ENCODE measurements around the gene PRSS58. TPM values are rescaled to one million over a fixed set of nuclear protein-coding genes. Genes with fewer than 3 reads are reported as not detected.

The PRSS58 gene, protein sequence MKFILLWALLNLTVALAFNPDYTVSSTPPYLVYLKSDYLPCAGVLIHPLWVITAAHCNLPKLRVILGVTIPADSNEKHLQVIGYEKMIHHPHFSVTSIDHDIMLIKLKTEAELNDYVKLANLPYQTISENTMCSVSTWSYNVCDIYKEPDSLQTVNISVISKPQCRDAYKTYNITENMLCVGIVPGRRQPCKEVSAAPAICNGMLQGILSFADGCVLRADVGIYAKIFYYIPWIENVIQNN
- not detected for total RNA-seq

DNA sequence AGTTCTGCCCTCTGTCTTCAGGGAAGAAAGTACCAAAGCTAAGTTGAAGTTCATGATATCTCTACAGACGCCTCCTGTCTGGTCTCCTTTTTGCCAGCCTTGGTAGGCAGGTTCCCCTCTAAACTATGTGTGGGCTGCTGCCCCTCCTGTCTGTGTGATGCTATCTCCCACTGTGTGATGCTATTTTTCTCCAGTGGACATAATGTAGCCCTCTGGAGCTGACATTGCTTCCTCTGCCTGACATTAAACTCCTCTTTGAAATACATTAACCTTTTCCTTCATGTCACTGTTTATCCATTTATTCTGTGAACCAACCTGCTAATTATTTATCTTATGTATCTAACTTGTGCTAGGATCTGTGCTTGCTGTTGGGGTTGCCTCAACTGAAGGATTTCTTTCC, at the start of gene PRSS58:
PRSS58 (minus strand) TSS at position 101 of the 400 bp plus-strand sequence. CDS start 351 bp downstream, outside the sequence.
- ChIA-PET CTCF (no interaction called here), POLR2A (no interaction called here)

DNA sequence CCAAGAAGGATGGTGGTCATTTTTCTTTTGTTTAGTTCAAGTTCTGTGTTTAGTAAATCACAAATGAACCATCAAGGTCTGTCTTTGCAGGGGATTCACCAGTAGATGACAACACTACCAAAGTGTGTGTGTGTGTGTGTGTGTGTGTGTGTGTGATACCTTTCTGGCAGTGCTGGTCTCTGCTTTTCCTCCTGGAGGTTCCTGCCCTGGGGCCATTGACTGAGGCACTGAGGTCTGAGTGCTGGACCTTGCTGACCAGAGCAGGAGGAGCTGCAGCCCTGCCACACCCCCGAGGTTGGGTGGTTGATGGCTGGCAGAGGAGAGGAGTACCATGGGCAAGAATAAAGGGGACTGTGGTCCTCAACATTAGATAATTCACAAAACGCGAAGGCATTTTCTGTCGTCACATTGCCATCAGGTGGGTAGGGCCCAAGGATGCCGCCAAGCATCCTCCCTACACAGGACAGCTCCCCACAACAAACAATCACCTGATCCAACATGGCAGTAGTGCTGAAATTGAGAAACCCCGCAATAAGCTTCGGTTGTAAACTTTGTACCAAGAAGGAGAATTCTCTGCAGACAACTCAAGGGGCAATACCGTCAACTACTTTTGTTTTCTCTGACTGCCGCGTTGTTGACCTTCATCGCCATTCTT, 49.5 kb upstream of the PRSS58 start:
- ChIA-PET CTCF (no interaction called here), POLR2A (no interaction called here)

DNA sequence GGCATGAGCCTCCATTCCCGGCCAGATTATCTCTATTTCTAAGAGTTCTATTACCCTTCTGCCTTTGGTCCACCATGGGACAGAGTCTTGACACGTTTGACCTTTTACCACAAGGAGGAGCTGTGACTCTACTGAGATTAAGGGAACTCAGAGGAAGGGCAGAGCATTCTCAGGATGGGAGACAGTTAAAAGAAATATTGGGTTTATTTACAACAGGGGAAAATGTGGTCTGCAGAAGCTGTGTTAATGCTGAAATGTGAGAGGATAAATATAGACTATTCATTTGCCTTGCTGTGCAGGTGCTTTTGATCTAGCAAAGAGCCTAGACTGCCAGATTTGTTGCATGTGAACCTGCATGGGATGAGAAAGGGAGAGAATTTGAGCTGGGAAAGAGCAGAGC, 45.8 kb upstream of the PRSS58 start:
- ChIA-PET CTCF (interaction anchor here (0.6 to 3.3 kb wide), 11 partner anchors 9 to 597 kb away, joined by 3 to 17 read pairs (median 3); no protein-coding TSS in a partner anchor), POLR2A (no interaction called here)

DNA sequence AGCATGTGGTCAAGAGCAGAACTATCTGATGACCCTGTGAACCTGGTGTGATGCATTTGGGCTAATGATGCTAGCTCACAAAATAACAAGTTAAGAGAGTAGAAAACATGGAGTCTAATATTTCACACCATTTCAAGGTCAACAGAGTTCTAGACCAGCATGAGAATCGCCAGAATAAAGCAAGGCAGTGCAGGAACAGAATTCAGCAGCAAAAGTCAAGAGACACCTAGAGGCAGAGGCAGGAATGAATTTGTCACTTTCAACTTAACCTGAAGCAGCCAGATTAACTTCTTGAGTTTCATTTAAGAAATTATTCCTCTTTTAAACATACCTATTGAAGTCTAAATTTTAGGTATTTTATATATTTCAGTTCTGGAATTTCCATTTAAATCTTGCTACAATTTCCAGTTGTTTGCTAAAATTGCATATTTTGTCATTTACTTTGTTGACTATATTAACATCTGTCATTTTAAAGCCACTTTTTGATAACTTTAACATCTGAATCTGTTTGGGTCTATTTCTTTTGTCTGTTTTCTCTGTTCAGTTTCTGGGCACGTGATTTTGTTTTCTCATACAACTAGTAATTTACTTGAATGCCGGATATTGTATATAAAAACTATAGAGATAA, 44.2 kb upstream of the PRSS58 start:
- ChIA-PET POLR2A (no interaction called here), CTCF (interaction anchor here (0.8 to 3.3 kb wide), 7 partner anchors 18 to 327 kb away, joined by 3 to 17 read pairs (median 4); no protein-coding TSS in a partner anchor)

DNA sequence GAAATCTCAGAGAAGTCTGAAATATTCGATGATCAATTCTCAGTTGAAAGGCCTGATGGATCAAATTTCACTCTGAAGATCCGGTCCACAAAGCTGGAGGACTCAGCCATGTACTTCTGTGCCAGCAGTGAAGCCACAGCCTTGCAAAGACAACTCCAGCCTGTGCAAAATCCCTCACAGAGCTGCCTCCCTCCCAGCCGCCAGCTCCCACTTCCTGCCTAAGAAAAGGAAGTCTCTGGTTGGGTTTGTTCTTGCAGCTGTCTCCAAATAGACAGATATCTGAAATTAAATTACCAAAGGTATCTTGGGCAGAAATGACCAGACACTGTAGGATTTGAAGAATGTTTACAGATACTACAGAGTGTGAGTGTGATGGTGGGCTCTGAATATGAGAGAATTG, 43.4 kb upstream of the PRSS58 start:
- POLR2A ChIA-PET = no interaction called here
- CTCF ChIA-PET = interaction anchor here (1.0 to 3.3 kb wide), 2 partner anchors 31 to 326 kb away, joined by 3 to 17 read pairs; no protein-coding TSS in a partner anchor

DNA sequence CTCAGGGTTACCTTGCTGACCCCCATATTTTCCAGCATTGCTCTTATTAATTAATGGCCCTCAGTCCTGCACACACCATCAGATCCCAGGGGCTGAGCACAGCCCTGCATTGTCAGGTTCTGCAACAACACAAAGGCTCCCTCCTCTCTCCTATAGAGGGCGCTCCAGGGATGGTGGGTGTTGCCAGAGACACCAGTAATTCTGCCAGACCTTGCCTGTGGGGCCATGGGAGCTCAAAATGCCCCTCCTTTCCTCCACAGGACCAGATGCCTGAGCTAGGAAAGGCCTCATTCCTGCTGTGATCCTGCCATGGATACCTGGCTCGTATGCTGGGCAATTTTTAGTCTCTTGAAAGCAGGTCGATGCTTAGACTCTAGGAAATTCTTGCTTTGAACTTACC, 42.8 kb upstream of the PRSS58 start:
- POLR2A ChIA-PET = no interaction called here
- CTCF ChIA-PET = interaction anchor here (1.0 kb wide), 1 partner anchor 30 kb away, joined by 3 read pairs; no protein-coding TSS in a partner anchor

DNA sequence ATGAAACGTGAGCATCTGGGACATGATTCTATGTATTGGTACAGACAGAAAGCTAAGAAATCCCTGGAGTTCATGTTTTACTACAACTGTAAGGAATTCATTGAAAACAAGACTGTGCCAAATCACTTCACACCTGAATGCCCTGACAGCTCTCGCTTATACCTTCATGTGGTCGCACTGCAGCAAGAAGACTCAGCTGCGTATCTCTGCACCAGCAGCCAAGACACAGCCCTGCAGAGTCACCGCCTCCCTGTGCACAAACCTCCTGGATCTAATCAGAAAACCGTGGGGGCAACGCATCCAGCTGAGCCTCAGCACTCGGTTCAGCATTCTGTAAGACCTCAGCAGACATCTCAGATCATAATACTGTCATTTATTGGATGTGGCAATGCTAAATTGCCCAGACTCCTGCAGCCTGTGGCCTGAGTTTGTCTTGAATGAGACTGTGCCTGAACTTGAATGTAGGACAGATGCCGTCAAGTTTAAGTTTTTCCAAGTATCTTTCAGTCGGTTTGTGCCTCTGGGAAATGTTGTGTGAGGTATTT, 41.5 kb upstream of the PRSS58 start:
- ChIA-PET POLR2A (no interaction called here), CTCF (no interaction called here)

DNA sequence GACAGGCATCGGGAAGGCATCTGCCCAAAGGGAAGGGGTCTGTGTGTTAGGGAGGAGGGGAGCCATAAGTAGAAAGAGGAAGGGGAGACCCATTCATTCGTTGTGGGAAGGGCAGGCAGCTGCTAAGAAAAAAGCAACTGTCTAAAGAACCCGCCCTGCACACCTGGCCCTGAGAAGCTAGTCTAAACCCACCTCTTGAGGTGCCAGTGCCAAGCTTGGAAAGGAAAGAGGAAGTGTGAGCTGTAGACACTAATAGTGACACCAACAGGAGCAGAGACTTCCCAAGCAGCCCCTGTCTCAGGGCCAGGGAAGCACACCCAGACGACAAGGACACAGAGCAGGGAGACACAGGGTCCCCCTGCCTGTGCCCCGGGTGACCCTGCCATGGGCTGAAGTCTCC, 40.8 kb upstream of the PRSS58 start:
- ChIA-PET POLR2A (no interaction called here), CTCF (no interaction called here)

DNA sequence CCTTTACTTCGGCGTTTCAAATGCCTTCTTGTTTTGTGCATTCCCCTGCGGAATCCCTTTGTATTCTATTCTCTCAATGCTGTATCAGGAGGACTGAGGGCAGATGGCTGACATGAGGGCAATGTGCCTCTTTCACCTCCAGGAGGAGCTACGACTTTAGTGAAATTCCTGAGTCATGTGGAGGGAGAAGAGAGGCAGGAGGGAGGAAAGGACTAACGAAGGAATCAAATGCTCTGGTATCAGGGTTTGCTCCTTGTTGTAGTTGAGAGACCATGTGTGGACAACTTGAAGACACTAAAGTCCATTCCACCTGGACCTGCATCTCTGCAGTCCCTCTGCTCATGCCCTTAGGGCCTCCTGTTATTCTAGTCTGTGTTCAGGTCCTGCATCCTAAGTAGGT, 40.2 kb upstream of the PRSS58 start:
- ChIA-PET CTCF (no interaction called here), POLR2A (no interaction called here)

DNA sequence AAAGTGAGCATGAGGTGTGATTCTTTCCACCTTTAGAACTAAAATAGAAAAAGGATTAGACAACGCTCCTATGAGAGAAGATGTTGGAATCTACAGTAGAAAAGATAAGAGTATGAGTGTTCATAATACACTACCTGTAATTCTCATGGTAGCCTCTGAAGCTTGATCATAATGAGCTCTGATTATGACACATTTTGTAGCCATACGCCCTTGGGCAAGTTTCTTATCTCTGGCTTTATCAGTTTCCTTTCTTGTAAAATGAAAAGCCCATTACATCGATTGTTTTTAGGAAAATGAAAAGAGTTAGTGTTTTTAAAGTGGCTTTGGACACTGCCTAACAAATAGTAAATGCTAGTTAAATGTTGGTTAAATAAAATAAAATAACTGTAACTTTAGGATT, 22.4 kb upstream of the PRSS58 start:
- POLR2A ChIA-PET = no interaction called here

DNA sequence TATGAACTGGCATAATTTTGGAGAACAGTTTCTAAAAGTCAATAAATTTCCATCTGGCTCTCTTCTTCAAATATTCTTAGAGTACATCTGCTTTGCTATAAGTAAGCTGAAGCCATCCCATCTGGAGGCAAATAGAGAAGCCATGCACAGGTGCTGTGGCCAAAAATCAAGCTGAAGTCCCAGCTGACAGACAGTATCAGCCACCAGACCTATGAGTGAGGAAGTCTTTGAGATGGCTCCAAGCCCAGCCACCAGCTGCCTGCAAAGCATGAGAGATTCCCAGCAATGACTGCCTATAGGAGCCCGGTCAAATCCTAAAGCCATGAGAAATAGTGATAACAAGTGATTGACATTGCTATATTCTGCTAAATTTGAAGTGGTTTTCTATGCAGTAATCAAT, 21.7 kb upstream of the PRSS58 start:
- POLR2A ChIA-PET = no interaction called here
- CTCF ChIA-PET = no interaction called here

More for the DNA sequence above, 22.4 kb upstream of the PRSS58 start:
- CTCF ChIA-PET = no interaction called here

DNA sequence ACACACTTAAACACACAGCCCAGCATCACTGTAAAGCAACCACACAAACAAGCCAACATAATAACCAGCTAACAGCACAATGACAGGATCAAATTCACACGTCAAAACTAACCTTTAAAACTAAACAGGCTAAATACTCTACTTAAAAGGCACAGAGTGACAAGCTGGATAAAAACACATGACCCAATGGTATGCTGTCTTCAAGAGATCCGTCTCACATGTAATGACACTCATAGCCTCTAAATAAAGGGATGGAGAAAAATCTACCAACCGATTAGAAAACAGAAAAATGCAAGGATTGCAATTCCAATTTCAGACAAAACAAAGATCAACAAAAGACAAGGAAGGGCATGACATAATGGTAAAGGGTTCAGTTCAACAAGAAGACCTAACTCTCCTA, 17.2 kb upstream of the PRSS58 start:
- POLR2A ChIA-PET = no interaction called here
- CTCF ChIA-PET = no interaction called here

DNA sequence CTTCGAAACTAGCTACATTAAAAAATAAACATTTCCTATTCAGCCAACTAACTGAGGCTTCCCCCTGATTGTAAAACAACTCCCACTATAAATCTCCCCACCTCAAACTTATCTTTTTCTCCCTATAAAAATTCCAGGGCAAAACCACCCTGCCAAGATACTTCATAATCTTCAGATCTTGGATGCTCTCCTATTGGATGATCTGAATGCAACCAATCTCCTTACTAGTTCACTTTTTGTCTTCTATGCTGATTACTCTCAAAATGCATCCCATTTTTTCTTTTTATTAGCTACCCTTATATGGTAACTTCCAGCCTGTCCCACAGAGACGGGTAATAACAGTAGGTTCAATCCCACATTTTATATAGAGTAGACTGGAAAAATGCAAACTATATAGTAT, 15.0 kb upstream of the PRSS58 start:
- POLR2A ChIA-PET = interaction anchor here (0.5 kb wide), 1 partner anchor 308 kb away, joined by 3 read pairs; no protein-coding TSS in a partner anchor
- CTCF ChIA-PET = no interaction called here

DNA sequence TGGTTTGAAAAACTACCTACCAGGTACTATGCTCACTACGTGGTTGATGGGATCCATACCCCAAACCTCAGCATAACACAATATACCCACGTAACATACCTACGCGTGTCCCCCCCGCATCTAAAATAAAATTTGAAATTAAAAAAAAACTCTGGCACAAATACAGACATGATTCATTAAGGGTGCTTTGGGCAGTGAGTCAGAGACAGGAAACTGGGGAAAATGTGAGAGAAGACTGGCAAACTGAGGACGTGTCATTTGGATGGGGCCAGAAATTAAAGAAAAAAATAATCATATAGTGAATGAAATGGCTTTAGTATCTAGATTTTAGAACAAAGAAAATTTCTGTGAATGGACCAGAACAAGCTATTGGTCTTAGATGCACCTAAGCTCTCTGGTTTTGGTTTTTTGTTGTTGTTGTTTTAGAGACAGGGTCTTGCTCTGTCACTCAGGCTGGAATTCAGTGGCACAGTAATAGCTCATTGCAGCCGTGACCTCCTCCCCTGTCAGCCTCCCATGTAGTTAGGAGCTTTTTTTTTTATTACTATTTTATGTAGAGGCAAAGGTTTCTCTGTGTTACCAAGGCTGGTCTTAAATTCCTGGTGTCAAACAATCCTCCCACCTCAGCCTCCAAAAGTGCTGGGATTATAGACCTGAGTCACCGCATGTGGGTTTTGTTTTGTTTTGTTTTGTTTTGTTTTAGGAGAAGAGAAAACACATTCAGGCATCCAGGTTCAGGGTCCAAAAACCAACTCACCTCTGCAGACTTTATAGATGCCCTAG, 5.9 kb upstream of the PRSS58 start:
- POLR2A ChIA-PET = no interaction called here
- CTCF ChIA-PET = no interaction called here

DNA sequence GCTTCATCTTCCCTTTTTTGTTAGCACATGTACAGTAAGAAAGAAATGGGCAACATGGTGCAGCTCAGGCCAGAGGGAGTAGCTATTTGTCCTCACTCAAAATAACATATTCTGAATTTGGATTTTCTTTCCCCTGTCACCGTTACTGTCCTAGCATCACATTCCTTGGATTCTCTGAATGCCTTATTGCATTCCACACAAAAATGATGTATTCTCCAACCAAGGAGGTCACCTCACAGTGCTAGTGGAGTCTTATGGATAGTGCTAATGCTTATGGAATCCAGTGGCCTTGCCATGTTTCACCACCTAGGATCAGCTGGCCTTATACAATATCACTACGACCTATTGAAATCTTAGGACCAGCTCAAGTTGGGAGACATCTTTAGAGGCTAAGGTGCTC, 7.2 kb downstream of the PRSS58 start:
- ChIA-PET CTCF (no interaction called here), POLR2A (no interaction called here)

DNA sequence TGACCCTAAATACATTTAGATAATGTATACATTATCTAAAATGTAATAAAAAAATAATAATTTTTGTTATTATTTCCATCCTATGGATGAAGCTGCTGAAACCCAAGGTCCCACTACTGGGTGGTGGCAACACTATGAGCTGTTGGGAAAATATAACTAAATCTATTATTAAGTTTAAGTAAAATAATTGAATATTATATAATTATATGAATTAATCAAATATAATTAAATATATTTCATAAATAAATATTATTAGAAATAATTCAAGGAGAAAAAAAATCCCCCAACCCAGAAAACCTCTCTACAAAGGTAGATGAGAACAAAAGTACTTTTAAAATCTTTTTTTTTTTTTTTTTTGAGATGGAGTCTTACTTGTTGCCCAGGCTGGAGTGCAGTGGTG, 7.9 kb downstream of the PRSS58 start:
- ChIA-PET POLR2A (no interaction called here), CTCF (no interaction called here)

DNA sequence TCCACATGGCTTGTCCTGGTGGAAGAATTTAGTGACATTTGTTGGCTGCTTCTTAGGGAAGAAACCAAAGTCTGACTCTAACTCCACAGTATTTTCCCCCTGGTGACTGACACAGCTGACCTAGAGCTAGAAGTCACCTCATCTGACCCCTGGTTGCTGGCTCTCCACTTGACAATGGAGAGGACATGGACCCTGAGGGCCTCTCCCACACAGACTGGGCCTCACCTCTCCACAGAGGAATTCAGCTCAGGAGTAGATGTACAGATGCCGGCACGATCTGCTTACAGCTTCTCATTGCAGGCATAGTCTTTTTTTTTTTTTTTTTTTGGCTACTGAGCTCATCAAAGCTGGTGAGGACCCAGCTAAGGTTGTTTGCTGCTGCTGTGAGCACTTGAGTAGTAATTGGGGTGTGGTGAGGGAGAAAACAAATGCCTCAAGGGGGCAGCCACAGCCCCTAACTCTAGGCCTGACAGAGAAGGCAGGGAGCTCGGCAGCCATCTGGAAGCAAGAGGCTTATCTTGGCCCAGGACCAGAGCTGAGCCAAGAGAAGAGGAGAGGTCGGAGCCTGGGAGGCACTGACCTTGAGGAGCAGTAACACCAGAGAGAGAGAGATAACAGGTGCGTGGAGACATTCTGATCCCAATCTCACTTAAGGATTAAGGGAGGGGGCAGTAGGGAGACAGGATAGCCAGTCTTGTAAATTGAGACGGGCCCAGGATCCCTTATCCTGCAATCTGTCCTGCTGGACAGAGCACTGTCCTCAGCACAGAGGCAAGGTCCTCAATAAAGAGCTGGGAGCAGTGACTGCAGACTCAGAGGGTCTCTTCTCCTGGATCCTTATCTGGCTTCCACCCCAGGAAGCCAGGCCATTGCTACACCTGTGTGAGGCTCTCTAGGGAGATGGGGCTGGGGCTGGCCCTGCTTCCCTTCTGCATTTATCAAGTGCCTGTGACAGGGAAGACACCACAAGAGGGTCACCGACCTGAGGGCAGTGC, 9.4 kb downstream of the PRSS58 start:
- POLR2A ChIA-PET = no interaction called here
- CTCF ChIA-PET = interaction anchor here (0.7 kb wide), 1 partner anchor 256 kb away, joined by 4 read pairs; no protein-coding TSS in a partner anchor

DNA sequence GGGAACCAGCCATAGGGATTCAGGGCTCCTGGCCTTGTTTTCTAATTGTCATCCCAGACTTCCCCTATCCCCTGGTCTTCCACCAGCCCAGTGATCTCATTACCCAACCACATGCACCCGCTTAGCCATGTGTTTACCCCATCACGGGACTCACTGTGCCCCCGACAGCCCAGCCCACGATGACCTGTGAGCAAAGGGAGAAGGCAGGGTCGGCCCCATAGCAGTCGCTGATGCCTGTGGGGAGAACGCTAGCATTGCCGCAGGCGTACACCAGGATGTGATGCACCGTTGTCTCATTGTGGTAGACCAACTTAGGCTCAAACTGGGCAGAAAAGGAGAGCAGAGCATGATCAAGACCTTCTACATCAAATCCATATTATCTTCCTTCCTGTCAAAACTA, 14.0 kb downstream of the PRSS58 start:
- CTCF ChIA-PET = no interaction called here
- POLR2A ChIA-PET = no interaction called here

DNA sequence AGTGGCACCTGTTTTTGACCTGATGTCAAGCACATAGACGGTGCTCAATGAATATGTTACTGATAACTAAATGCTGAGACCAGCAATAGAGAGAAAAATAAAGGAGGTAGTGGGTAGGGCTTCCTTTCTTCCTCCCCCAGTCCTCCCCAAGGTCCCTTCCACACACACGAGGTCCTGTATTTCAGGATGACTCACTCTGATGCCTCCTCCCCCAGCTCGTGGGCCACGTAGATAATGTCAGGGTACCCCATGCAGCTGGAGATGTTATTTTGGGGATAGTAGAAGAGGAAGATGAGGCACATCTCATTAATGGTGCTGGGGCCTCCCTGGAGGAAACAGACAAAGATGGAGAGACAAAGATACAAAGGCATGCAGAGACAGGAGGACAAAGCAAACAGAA, 17.3 kb downstream of the PRSS58 start:
- CTCF ChIA-PET = interaction anchor here (1.3 kb wide), 1 partner anchor 264 kb away, joined by 4 read pairs; no protein-coding TSS in a partner anchor

More for the DNA sequence above, 17.3 kb downstream of the PRSS58 start:
- POLR2A ChIA-PET = no interaction called here
